SK-N-SH (cell line): Measurements from ENCODE around the gene TTC27. TPM values are rescaled to one million over a fixed set of nuclear protein-coding genes. Genes with fewer than 3 reads are reported as not detected.

Experiments used
- CTCF ChIA-PET: fragments of 300-600, 350-600 bp; formaldehyde crosslinking; extraction: SDS; loops from one replicate; lab custom pipeline; 2021; lab: Yijun Ruan, JAX
- POLR2A ChIA-PET: fragments of 350-600 bp; sonication (Branson Sonifier 250); formaldehyde crosslinking; extraction: SDS; loops from one replicate; lab custom pipeline; 2020; ENCODE audit warnings: antibody characterized with exemption, inconsistent platforms; lab: Yijun Ruan, JAX
- DNase-seq: peaks from one replicate; pipeline ENCODE4 v3.0.0; 2012
- H2AFZ ChIP-seq: fragments of 200-600 bp; sonication (generic); 2 replicates; pipeline ENCODE4 v1.8.1; 2016; ENCODE audit warnings: antibody characterized with exemption, mild to moderate bottlenecking, low read depth
- H3F3A ChIP-seq: fragments of 200-600 bp; sonication (generic); replicated peaks from 2 replicates; pipeline ENCODE3; 2016; ENCODE audit warnings: antibody characterized with exemption, mild to moderate bottlenecking; ENCODE audit not compliant: insufficient read depth
- H3K27ac ChIP-seq, 2 experiments: fragments of 200-500 bp in 1 of 2; fragments of 200-600 bp in 1 of 2; sonication (Bioruptor generic) in 1 of 2; sonication (generic), shearing (Covaris generic) in 1 of 2; 2 replicates each; pipeline versions ENCODE4 v1.5.1 to v1.6.1; 2014 to 2016; ENCODE audit warnings: low read depth in 2 of 2, inconsistent platforms in 1 of 2, low read length in 1 of 2, mild to moderate bottlenecking in 1 of 2, mixed read lengths in 1 of 2
- H3K27me3 ChIP-seq: fragments of 200-600 bp; sonication (generic), shearing (Covaris generic); 2 replicates; pipeline ENCODE4 v1.6.1; 2016; ENCODE audit warnings: mixed run types; ENCODE audit not compliant: insufficient read depth
- H3K36me3 ChIP-seq, 2 experiments: fragments of 200-500 bp in 1 of 2; fragments of 200-600 bp in 1 of 2; sonication (Bioruptor generic) in 1 of 2; sonication (generic) in 1 of 2; replicated peaks in 1 of 2; 2 replicates each; pipeline versions ENCODE3 to v1.5.1; 2014 to 2016; ENCODE audit warnings: low read length in 1 of 2, mild to moderate bottlenecking in 1 of 2; ENCODE audit not compliant: insufficient read depth in 2 of 2, control insufficient read depth in 1 of 2
- H3K4me1 ChIP-seq, 2 experiments: fragments of 200-500 bp in 1 of 2; fragments of 200-600 bp in 1 of 2; sonication (Bioruptor generic) in 1 of 2; sonication (generic), shearing (Covaris generic) in 1 of 2; 2 replicates each; pipeline versions ENCODE4 v1.5.1 to v1.6.1; 2014 to 2016; ENCODE audit warnings: low read depth in 1 of 2, low read length in 1 of 2, mixed run types in 1 of 2; ENCODE audit not compliant: insufficient read depth in 2 of 2, control insufficient read depth in 1 of 2
- H3K4me2 ChIP-seq: fragments of 200-600 bp; sonication (generic), shearing (Covaris generic); 2 replicates; pipeline ENCODE4 v1.6.1; 2017; ENCODE audit warnings: mixed run types
- H3K4me3 ChIP-seq, 2 experiments: fragments of 200-500 bp in 1 of 2; fragments of 200-600 bp in 1 of 2; sonication (Bioruptor generic) in 1 of 2; sonication (generic), shearing (Covaris generic) in 1 of 2; 2 replicates each; pipeline versions ENCODE4 v1.5.1 to v1.8.1; 2014 to 2016; ENCODE audit warnings: low read depth in 2 of 2, inconsistent platforms in 1 of 2, low read length in 1 of 2, mild to moderate bottlenecking in 1 of 2, mixed read lengths in 1 of 2, moderate library complexity in 1 of 2
- H3K79me2 ChIP-seq: fragments of 200-600 bp; sonication (generic); 2 replicates; pipeline ENCODE4 v1.8.1; 2017; ENCODE audit warnings: mild to moderate bottlenecking; ENCODE audit not compliant: insufficient read depth
- H3K9ac ChIP-seq: fragments of 200-600 bp; sonication (generic); 2 replicates; pipeline ENCODE4 v1.6.1; 2017; ENCODE audit warnings: mixed run types
- H3K9me2 ChIP-seq: fragments of 200-600 bp; sonication (generic); 2 replicates; pipeline ENCODE4 v1.6.1; 2017; ENCODE audit warnings: mixed run types
- H3K9me3 ChIP-seq: fragments of 200-600 bp; sonication (generic); 2 replicates; pipeline ENCODE4 v1.6.1; 2017; ENCODE audit warnings: mixed run types, mild to moderate bottlenecking, moderate library complexity
- H4K20me1 ChIP-seq: fragments of 200-600 bp; sonication (generic); 2 replicates; pipeline ENCODE4 v1.6.1; 2017; ENCODE audit warnings: mild to moderate bottlenecking, mixed run types; ENCODE audit not compliant: insufficient read depth
- ELF1 ChIP-seq: IDR thresholded peaks from 2 replicates; pipeline ENCODE4 v1.4.0; 2012
- EP300 ChIP-seq, 2 experiments: IDR thresholded peaks; 2 replicates each; pipeline versions ENCODE4 v1.4.0 to v1.6.1; 2012; ENCODE audit warnings: borderline replicate concordance in 1 of 2, low read depth in 1 of 2, low read length in 1 of 2
- FOSL2 ChIP-seq: IDR thresholded peaks from 2 replicates; pipeline ENCODE4 v1.4.0; 2012; ENCODE audit warnings: low read depth, mild to moderate bottlenecking, moderate library complexity, borderline replicate concordance
- GABPA ChIP-seq: IDR thresholded peaks from 2 replicates; pipeline ENCODE4 v1.4.0; 2012; ENCODE audit warnings: low read depth, mild to moderate bottlenecking
- JUND ChIP-seq: IDR thresholded peaks from 2 replicates; pipeline ENCODE4 v1.4.0; 2012
- NFIC ChIP-seq: IDR thresholded peaks from 2 replicates; pipeline ENCODE4 v1.4.0; 2012; ENCODE audit warnings: borderline replicate concordance
- NRF1 ChIP-seq: IDR thresholded peaks from 2 replicates; pipeline ENCODE4 v1.6.1; 2012; ENCODE audit warnings: low read depth, mild to moderate bottlenecking, low read length
- POLR2AphosphoS5 ChIP-seq: IDR thresholded peaks from 2 replicates; pipeline ENCODE4 v1.6.1; 2012; ENCODE audit warnings: low read depth, low read length
- RAD21 ChIP-seq: IDR thresholded peaks from 2 replicates; pipeline ENCODE4 v1.6.1; 2012; ENCODE audit warnings: mild to moderate bottlenecking, low read length
- RFX5 ChIP-seq: IDR thresholded peaks from 2 replicates; pipeline ENCODE4 v1.6.1; 2012; ENCODE audit warnings: mild to moderate bottlenecking, improper control_type of control experiment, low read length
- SIN3A ChIP-seq: IDR thresholded peaks from 2 replicates; pipeline ENCODE4 v1.6.1; 2012; ENCODE audit warnings: low read depth, mild to moderate bottlenecking, low read length, moderate library complexity, borderline replicate concordance
- SMC3 ChIP-seq: IDR thresholded peaks from 2 replicates; pipeline ENCODE4 v1.6.1; 2012; ENCODE audit warnings: low read depth, low read length, improper control_type of control experiment
- TCF12 ChIP-seq: IDR thresholded peaks from 2 replicates; pipeline ENCODE4 v1.4.0; 2012
- YY1 ChIP-seq: IDR thresholded peaks from 2 replicates; pipeline ENCODE4 v1.4.0; 2012; ENCODE audit warnings: low read depth, mild to moderate bottlenecking
- WGBS: methylation state at CpG from one replicate; pipeline ENCODE4 v1.1.6; 2017; ENCODE audit warnings: low lambda C conversion rate; 5-methylcytosine and 5-hydroxymethylcytosine counted together
- polyA plus RNA-seq, 3 experiments: library from polyadenylated mRNA; depleted of rRNA; stranded (reverse); fragments of >200 nt; gene quantifications; 2 replicates each; pipeline ENCODE4 v1.2.3, GENCODE V29; 2012
- TF ChIP-seq, protein P1 (sequence below): IDR thresholded peaks from 2 replicates; pipeline ENCODE4 v1.4.0; 2012; ENCODE audit warnings: low read depth
- TF ChIP-seq, protein P2 (sequence below): fragments of 150-350 bp; IDR thresholded peaks from 2 replicates; pipeline ENCODE4 v1.6.1; 2017; ENCODE audit warnings: antibody characterized with exemption, low read length, low read depth, borderline replicate concordance
- TF ChIP-seq, protein P3 (sequence below): IDR thresholded peaks from 2 replicates; pipeline ENCODE4 v1.6.1; 2012; ENCODE audit warnings: mild to moderate bottlenecking, low read depth, low read length, moderate library complexity
- TF ChIP-seq, protein P4 (sequence below): IDR thresholded peaks from 2 replicates; pipeline ENCODE4; 2012

The TTC27 gene
- polyA plus RNA-seq, 1 of the 3 experiments (the other 2 are of a cell fraction) = 14.4 TPM

DNA sequence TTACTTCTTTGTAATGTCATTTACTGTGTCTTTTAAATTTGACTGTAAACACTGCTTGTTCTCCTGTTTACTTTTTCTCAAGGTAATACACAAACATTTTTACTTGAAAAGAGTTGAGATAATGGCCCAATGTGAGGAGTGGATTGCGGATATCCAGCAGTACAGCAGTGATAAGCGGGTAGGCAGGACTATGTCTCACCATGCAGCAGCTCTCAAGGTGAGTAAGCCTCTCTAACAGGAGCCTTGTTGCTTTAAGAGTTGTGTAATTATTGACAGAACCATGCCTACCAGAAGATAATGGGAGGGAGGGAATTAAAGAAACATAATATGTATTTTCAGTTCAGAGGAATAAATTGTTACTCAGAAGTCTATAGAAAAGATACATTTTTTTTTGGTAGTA lies 16.5 kb upstream of the TTC27 start:
- TF ChIP-seq RAD21 (no peak), FOSL2 (no peak), NRF1 (no peak), EP300 (IDR thresholded peaks at IDR 0.05; ENCODE audit: borderline replicate concordance in 1 of 2, low read depth in 1 of 2, low read length in 1 of 2) (no peak), RFX5 (no peak), SMC3 (no peak), YY1 (no peak), POLR2AphosphoS5 (no peak), TCF12 (no peak), JUND (no peak), SIN3A (no peak), ELF1 (no peak), NFIC (no peak), GABPA (no peak)
- TF ChIP-seq, protein P1, sequence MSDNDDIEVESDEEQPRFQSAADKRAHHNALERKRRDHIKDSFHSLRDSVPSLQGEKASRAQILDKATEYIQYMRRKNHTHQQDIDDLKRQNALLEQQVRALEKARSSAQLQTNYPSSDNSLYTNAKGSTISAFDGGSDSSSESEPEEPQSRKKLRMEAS = no peak
- TF ChIP-seq, protein P2, sequence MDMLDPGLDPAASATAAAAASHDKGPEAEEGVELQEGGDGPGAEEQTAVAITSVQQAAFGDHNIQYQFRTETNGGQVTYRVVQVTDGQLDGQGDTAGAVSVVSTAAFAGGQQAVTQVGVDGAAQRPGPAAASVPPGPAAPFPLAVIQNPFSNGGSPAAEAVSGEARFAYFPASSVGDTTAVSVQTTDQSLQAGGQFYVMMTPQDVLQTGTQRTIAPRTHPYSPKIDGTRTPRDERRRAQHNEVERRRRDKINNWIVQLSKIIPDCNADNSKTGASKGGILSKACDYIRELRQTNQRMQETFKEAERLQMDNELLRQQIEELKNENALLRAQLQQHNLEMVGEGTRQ = no peak
- TF ChIP-seq, protein P3, sequence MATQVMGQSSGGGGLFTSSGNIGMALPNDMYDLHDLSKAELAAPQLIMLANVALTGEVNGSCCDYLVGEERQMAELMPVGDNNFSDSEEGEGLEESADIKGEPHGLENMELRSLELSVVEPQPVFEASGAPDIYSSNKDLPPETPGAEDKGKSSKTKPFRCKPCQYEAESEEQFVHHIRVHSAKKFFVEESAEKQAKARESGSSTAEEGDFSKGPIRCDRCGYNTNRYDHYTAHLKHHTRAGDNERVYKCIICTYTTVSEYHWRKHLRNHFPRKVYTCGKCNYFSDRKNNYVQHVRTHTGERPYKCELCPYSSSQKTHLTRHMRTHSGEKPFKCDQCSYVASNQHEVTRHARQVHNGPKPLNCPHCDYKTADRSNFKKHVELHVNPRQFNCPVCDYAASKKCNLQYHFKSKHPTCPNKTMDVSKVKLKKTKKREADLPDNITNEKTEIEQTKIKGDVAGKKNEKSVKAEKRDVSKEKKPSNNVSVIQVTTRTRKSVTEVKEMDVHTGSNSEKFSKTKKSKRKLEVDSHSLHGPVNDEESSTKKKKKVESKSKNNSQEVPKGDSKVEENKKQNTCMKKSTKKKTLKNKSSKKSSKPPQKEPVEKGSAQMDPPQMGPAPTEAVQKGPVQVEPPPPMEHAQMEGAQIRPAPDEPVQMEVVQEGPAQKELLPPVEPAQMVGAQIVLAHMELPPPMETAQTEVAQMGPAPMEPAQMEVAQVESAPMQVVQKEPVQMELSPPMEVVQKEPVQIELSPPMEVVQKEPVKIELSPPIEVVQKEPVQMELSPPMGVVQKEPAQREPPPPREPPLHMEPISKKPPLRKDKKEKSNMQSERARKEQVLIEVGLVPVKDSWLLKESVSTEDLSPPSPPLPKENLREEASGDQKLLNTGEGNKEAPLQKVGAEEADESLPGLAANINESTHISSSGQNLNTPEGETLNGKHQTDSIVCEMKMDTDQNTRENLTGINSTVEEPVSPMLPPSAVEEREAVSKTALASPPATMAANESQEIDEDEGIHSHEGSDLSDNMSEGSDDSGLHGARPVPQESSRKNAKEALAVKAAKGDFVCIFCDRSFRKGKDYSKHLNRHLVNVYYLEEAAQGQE = no peak
- TF ChIP-seq, protein P4, sequence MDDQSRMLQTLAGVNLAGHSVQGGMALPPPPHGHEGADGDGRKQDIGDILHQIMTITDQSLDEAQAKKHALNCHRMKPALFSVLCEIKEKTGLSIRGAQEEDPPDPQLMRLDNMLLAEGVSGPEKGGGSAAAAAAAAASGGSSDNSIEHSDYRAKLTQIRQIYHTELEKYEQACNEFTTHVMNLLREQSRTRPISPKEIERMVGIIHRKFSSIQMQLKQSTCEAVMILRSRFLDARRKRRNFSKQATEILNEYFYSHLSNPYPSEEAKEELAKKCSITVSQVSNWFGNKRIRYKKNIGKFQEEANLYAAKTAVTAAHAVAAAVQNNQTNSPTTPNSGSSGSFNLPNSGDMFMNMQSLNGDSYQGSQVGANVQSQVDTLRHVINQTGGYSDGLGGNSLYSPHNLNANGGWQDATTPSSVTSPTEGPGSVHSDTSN = no peak
- Histone ChIP-seq H3K36me3 (peaks cover 42 to 64% of the 10 kb centered on the region in 2 experiments), H2AFZ (no peak overlapping the region), H3F3A (peaks cover 3% of the 10 kb centered on the region), H3K9ac (no peak overlapping the region), H3K79me2 (no peaks in the 10 kb centered on the region), H3K4me2 (no peak overlapping the region), H3K27me3 (no peaks in the 10 kb centered on the region), H3K9me2 (no peaks in the 10 kb centered on the region), H3K27ac (no peak overlapping the region), H3K4me3 (no peak overlapping the region), H3K9me3 (no peaks in the 10 kb centered on the region), H4K20me1 (no peaks in the 10 kb centered on the region), H3K4me1 (no peaks in the 10 kb centered on the region)
- CTCF ChIA-PET = no interaction called here
- 96% methylated on average over 2 of the region's 2 CpGs for WGBS
- no peak for DNase-seq
- POLR2A ChIA-PET = no interaction called here
